GM19035 (cell line): ENCODE measurements around the gene ATAT1.

Source experiments
- ATAC-seq: cut with Tn5 transposase; IDR thresholded peaks from one replicate; pipeline ENCODE4 v1.9.1; 2021; ENCODE audit not compliant: unreplicated experiment

Gene ATAT1

GRCh38 chr6:30613251-30614043 is 13.2 kb upstream of the ATAT1 start:
- ATAC-seq: no peak

DNA sequence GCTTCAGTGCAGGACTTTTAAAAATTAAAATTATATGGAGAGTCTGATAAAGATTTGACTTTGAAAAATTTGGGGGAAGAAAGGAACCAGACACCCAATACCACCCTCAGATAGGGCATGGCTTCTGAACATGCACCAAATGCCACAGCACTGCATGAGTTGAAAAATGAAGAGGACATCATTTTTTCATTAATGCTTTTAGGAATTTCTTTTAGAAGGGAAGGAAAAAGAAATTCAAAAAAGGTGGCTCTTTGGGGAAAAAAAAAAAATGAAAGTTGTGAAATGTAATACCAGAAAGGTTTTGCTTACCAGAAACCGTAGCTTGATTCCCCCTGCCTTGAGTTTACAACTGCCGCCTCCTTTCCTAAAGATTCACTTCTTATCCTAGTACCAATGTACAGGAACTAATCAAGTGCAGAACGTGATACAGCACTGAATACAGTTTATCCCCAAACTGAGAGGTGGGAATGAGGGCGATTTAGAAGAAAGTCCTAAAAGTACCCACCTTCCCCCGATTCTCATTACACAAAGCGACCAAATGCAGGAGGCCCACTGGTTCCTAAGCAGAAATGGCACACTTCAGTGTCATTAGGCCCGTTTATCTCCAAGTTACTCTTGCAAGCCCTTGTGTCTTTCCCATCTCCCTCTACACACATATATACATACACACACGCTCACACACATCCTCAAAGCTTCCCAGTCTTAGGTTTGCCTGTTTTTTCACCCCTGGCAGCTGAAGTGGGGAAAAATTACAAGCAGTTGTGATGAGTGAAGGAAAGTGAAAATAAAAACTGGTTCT is 12.4 kb upstream of the ATAT1 start:
- no peak for ATAC-seq

GRCh38 chr6:30614843-30615218 is 11.8 kb upstream of the ATAT1 start:
- peak; percentile 38 for ATAC-seq

- no peak for ATAC-seq
Measured at GRCh38 chr6:30615219-30615957, 11.3 kb upstream of the ATAT1 start.

- ATAC-seq: no peak
Measured at GRCh38 chr6:30615958-30616810, 10.5 kb upstream of the ATAT1 start.

DNA sequence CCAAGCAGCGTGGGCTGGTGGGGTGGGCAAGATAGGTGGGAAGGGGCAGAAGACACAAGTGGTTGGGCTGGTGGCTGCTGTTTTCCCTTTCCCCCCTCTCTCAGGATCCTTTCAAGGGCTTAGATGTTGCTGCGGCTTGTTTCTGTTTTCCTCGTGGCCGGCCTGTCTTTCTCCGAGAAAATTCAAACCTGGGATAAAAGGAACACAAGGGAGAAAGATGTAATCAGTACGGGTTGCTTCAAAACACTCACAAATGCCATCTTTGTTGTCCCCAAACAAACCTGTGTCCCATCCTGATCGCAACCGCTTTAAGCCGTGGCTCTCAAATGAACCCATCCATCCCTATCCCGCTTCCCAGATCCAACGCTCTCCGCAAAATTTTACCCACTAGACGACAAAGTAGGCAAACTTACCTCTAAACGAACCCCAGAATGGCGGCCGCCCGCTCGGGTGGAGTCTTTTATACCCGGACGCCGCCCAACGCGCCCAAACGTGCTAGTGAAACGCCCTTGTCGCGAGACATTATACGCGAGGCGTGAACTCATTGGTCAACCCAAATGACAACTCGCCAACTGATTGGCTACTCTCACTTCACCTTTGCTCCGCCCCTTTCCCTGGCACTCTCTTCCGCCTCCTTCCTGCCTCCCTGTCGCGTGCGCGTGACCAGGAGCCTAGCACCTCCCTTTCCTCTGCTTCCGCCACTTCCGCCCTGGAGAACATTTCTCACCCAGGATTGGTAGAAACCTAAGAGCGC is 9.7 kb upstream of the ATAT1 start, which contains the start of gene PPP1R10:
TSS of gene PPP1R10 (minus strand) at position 433 of the 754 bp plus-strand sequence. CDS start 7,299 bp downstream, outside the sequence.
- ATAC-seq: peak; percentile 83

DNA sequence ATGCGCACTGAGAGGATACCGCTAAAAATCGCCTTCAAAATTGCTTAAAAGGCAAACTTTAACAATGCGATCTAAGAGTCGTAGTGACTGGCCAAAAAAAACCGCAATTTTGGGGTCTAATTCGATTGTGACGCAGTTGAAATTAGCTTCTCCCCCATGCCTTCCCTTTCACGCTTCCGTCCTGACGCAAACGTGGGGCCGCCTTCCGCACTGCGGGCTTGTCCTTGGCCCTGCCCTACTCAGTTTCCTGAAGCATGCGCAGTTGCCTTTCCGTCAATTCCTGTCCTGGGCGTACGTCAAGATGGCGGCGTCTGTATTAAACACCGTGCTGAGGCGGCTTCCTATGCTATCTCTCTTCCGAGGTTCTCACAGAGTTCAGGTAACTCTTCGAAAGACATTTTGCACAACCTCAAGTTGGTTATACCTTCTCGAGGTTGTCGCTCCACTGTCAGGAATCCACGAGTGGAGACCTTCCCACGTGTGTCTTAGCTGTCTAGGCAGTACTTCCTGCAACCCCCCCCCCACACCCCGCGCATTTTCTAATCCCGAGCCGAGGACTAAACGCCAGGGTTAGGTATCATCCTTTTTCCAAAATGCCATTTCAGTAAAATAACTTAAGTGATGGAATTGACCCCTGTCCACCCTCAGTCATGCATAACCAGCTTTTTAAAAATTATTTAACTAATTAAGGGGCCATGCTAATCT is 9.0 kb upstream of the ATAT1 start, which contains the start of gene MRPS18B:
TSS of gene MRPS18B (plus strand) at position 276 of the 705 bp plus-strand sequence. CDS start at position 302, 26 bp downstream.
- ATAC-seq: peak; percentile 73

GRCh38 chr6:30618270-30618797 is 8.3 kb upstream of the ATAT1 start:
- ATAC-seq: no peak

- no peak for ATAC-seq
Measured at GRCh38 chr6:30619561-30619960, 7.1 kb upstream of the ATAT1 start.

GRCh38 chr6:30625511-30625910 is 1.2 kb upstream of the ATAT1 start:
- ATAC-seq: no peak

DNA sequence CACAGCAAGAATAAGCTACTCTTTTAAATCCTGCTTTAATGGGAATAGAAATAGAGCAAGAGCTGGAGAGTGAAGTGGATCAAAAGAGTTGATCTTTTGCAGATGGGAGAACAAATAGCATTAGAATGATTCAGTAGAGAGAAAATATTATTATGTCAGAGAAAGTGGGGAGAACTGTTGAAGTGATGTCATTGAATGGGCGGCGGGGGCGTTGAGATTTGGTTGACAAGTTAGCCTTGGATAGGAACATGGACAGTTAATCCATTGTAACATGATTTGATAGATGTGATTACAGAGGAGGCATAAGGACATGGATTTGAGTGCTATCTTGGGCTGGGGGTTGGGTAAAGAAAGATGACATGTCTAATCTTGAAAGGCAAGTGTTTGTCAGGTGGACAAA is 9.2 kb downstream of the ATAT1 start:
- no peak for ATAC-seq

- ATAC-seq: no peak
Measured at GRCh38 chr6:30640481-30640880, 13.8 kb downstream of the ATAT1 start.

DNA sequence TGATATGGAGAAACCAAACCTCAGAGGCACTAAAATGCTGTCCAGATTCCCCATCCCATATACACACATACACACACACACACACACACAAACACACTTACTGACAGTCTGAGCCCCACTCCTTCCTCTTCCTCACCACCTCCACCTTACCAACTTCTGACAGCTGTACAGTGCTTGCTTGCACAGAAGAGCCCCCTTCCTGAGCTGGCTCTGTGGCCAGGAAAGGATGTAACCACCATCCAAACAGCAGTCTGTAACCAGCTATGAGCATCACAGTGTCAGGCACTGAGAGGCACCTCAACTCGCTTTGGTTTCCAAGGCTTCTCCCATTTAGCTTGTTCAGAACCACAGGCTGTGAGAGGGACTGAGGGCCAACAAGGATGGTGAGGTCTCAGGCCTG is 14.4 kb downstream of the ATAT1 start:
- ATAC-seq: no peak

DNA sequence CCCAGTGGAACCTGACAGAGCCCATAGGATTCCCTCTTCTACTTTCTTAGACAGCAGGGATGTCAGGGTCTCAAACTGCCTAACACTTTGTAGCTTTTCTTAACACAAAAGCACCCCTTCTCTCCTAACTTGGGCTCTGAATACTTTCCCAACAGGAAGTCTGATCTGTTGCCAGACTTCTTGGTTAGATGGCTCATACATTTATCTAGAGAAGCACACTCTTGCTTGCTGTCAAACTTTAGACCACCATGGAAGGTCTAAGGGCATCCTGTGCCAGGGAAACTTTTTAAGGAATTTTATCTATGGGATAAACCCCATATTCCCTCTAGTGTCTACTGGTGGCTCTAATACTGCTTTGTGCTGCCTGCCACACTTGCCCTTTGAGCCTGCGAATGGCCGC is 17.0 kb downstream of the ATAT1 start:
- no peak for ATAC-seq

DNA sequence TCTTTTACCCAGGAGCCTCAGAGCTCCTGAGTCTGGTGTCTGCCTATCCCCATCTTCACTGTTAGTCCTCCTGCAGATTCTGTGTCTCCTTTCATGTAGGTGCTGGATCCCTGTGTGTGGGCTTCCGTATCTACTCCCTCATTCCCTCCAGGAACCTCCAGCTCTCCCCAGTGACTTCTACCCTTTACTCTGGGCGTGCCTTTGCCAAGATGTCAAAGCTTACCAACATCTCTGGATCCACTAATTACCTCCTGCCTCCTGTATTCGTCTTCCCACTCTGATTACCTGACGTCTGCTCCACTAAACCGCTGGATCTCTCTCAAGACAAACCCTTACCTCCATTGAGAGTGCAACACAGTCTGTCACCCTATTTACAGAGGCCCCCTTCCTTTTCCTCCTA is 18.1 kb downstream of the ATAT1 start:
- ATAC-seq: no peak

DNA sequence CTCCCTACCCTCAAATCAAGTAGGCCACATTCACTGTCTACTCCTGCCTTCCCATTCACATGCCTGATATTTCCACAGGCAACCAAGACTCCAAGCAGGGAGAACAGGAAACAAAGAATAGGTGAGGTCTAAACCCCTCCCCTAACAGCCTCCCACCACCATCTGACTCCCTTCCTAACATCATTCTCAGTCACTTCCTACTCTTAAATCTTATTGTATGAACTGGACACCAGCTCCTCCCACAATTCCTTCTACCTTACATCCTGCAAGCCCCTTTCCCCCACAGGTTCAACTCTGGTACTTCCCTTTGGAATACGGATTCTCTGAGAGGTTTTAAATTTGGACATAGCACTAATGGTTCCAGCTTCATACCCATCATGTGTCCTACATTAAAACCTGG is 19.3 kb downstream of the ATAT1 start:
- no peak for ATAC-seq

- peak; percentile 53 for ATAC-seq
Measured at GRCh38 chr6:30646450-30647241, 20.0 kb downstream of the ATAT1 start, which contains the start of gene C6orf136. TSS of gene C6orf136 (plus strand) at chr6:30647133. CDS start at chr6:30647232, 99 bp downstream.
